Esophagus squamous epithelium (tissue), 4 donors: Measurements from ENCODE around the gene LRP1.

Experiments
- POLR2A ChIP-seq, 4 donors: fragments of 450-650 bp; IDR thresholded peaks; one replicate each; pipeline ENCODE4 v1.6.1; 2017; ENCODE audit warnings: antibody characterized with exemption in 4 of 4, mild to moderate bottlenecking in 4 of 4, moderate library complexity in 3 of 4
- TF ChIP-seq, protein P1 (sequence below), 6 experiments: fragments of 450-650 bp in 4 of 6; fragments of 200-600 bp in 2 of 6; sonication (generic) in 2 of 6; IDR thresholded peaks; one replicate each; pipeline ENCODE4 v1.5.1; 2016 to 2019; ENCODE audit warnings: antibody characterized with exemption in 6 of 6, mild to moderate bottlenecking in 4 of 6, moderate library complexity in 4 of 6

- TF ChIP-seq, protein P1, sequence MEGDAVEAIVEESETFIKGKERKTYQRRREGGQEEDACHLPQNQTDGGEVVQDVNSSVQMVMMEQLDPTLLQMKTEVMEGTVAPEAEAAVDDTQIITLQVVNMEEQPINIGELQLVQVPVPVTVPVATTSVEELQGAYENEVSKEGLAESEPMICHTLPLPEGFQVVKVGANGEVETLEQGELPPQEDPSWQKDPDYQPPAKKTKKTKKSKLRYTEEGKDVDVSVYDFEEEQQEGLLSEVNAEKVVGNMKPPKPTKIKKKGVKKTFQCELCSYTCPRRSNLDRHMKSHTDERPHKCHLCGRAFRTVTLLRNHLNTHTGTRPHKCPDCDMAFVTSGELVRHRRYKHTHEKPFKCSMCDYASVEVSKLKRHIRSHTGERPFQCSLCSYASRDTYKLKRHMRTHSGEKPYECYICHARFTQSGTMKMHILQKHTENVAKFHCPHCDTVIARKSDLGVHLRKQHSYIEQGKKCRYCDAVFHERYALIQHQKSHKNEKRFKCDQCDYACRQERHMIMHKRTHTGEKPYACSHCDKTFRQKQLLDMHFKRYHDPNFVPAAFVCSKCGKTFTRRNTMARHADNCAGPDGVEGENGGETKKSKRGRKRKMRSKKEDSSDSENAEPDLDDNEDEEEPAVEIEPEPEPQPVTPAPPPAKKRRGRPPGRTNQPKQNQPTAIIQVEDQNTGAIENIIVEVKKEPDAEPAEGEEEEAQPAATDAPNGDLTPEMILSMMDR (IDR thresholded peaks at IDR 0.05) = no peak
- TF ChIP-seq POLR2A (IDR thresholded peaks at IDR 0.05) = no peak
Measured at GRCh38 chr12:57107456-57108155, 20.7 kb upstream of the LRP1 start.
